OCI-LY7 (cell line): ENCODE data around the gene ACVR1B. TPM values are rescaled to one million over a fixed set of nuclear protein-coding genes. Genes with fewer than 3 reads are reported as not detected.

Source experiments
- BruUV-seq: library from RNA; stranded (reverse); fragments of 400-500 nt; replicated peaks from 2 replicates; lab custom pipeline; 2021; lab: Mats Ljungman, UMichigan
- CTCF ChIA-PET: fragments of 300-600 bp; sonication (Branson Sonifier 250); formaldehyde crosslinking; loops from one replicate; lab custom pipeline; 2022; ENCODE audit warnings: antibody characterized with exemption; ENCODE audit not compliant: unreplicated experiment; lab: Charles Lee
- POLR2A ChIA-PET: fragments of 300-600 bp; sonication (Branson Sonifier 250); formaldehyde crosslinking; loops from one replicate; lab custom pipeline; 2022; ENCODE audit warnings: antibody characterized with exemption; lab: Charles Lee
- DNase-seq: peaks from one replicate; pipeline ENCODE4 v3.0.0-alpha.2; 2015; ENCODE audit warnings: low spot score
- H2AFZ ChIP-seq: fragments of 200-600 bp; sonication (generic), shearing (Covaris generic); 2 replicates; pipeline ENCODE4 v1.6.1; 2014; ENCODE audit warnings: mild to moderate bottlenecking, antibody characterized with exemption, low read length, moderate library complexity
- H3K27ac ChIP-seq: fragments of 200-600 bp; sonication (generic); 2 replicates; pipeline ENCODE4 v1.5.1; 2014; ENCODE audit warnings: mixed run types, low read depth, mild to moderate bottlenecking, moderate library complexity, low read length, inconsistent platforms; ENCODE audit not compliant: poor library complexity, severe bottlenecking
- H3K36me3 ChIP-seq: fragments of 200-600 bp; sonication (generic); 2 replicates; pipeline ENCODE4 v1.6.1; 2014; ENCODE audit warnings: mild to moderate bottlenecking, antibody characterized with exemption, low read length, moderate library complexity, mixed read lengths; ENCODE audit not compliant: insufficient read depth
- H3K4me1 ChIP-seq: fragments of 200-600 bp; sonication (generic); 2 replicates; pipeline ENCODE4 v1.5.1; 2014; ENCODE audit warnings: mild to moderate bottlenecking, low read length; ENCODE audit not compliant: insufficient read depth, poor library complexity, severe bottlenecking
- H3K4me2 ChIP-seq: fragments of 200-600 bp; sonication (generic); 2 replicates; pipeline ENCODE4 v1.6.1; 2014; ENCODE audit warnings: mild to moderate bottlenecking, low read length
- H3K4me3 ChIP-seq: fragments of 200-600 bp; sonication (generic); 2 replicates; pipeline ENCODE4 v1.5.1; 2014; ENCODE audit warnings: mild to moderate bottlenecking, low read depth, low read length; ENCODE audit not compliant: poor library complexity, severe bottlenecking
- H3K79me2 ChIP-seq: fragments of 200-600 bp; sonication (generic); 2 replicates; pipeline ENCODE4 v1.6.1; 2016; ENCODE audit warnings: low read depth, mild to moderate bottlenecking, low read length, moderate library complexity, mixed read lengths; ENCODE audit not compliant: insufficient read depth
- H3K9me2 ChIP-seq: fragments of 200-600 bp; sonication (generic); 2 replicates; pipeline ENCODE4 v1.6.1; 2016; ENCODE audit warnings: mild to moderate bottlenecking, low read length, mixed read lengths; ENCODE audit not compliant: insufficient read depth
- H3K9me3 ChIP-seq: fragments of 200-600 bp; sonication (generic); 2 replicates; pipeline ENCODE4 v1.6.1; 2014; ENCODE audit warnings: mild to moderate bottlenecking, mixed run types, low read length, mixed read lengths
- H4K20me1 ChIP-seq: fragments of 200-600 bp; sonication (generic); 2 replicates; pipeline ENCODE4 v1.6.1; 2014; ENCODE audit warnings: mild to moderate bottlenecking, antibody characterized with exemption, low read length, moderate library complexity, mixed read lengths; ENCODE audit not compliant: insufficient read depth
- EZH2phosphoT487 ChIP-seq: fragments of 200-600 bp; sonication (generic); IDR thresholded peaks from 2 replicates; pipeline ENCODE4 v1.6.1; 2018; ENCODE audit warnings: low read depth, borderline replicate concordance, mild to moderate bottlenecking, mixed run types, antibody characterized with exemption, low read length, moderate library complexity, mixed read lengths
- intact Hi-C: fragments of 100-400 bp; cut with micrococcal nuclease; formaldehyde crosslinking; loops from one replicate; pipeline ENCODE4 v1.10.0; 2022; ENCODE audit not compliant: unreplicated experiment
- total RNA-seq, 2 experiments: library from RNA; depleted of rRNA in 1 of 2; stranded (reverse); fragments of >200 nt in 1 of 2; shearing (Covaris generic) in 1 of 2; gene quantifications; 2 replicates each; pipeline ENCODE4 v1.2.3, GENCODE V29; 2014 to 2022
- TF ChIP-seq, protein P1 (sequence below): fragments of 200-600 bp; sonication (generic); conservative IDR thresholded peaks from 2 replicates; pipeline ENCODE4 v1.5.1; 2014; ENCODE audit warnings: mild to moderate bottlenecking, antibody characterized with exemption, low read length, moderate library complexity, mixed read lengths

ACVR1B gene
- total RNA-seq, 2 experiments from 2014 or later = 4.1 to 6.8 TPM

DNA sequence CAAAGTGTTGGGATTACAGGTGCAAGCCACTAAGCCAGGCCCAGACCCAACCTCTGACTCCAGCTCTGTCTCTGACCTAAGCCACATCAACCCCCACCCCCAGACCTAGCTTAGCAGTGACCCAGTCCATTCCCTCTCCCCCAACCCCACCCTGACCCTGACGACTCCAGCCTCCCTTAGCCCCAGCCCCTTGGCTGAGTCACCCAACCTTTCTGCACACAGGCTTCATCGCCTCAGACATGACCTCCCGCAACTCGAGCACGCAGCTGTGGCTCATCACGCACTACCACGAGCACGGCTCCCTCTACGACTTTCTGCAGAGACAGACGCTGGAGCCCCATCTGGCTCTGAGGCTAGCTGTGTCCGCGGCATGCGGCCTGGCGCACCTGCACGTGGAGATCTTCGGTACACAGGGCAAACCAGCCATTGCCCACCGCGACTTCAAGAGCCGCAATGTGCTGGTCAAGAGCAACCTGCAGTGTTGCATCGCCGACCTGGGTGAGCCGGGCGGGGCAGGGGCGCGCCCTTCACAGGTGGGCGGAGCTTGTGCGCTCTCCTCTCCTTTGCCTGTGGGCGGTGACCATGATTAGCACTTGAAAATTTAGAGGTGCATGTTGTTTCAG, 36.4 kb upstream of the ACVR1B start:
- no peak for TF ChIP-seq EZH2phosphoT487
- TF ChIP-seq, protein P1, sequence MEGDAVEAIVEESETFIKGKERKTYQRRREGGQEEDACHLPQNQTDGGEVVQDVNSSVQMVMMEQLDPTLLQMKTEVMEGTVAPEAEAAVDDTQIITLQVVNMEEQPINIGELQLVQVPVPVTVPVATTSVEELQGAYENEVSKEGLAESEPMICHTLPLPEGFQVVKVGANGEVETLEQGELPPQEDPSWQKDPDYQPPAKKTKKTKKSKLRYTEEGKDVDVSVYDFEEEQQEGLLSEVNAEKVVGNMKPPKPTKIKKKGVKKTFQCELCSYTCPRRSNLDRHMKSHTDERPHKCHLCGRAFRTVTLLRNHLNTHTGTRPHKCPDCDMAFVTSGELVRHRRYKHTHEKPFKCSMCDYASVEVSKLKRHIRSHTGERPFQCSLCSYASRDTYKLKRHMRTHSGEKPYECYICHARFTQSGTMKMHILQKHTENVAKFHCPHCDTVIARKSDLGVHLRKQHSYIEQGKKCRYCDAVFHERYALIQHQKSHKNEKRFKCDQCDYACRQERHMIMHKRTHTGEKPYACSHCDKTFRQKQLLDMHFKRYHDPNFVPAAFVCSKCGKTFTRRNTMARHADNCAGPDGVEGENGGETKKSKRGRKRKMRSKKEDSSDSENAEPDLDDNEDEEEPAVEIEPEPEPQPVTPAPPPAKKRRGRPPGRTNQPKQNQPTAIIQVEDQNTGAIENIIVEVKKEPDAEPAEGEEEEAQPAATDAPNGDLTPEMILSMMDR = no peak
- H2AFZ ChIP-seq = no peak overlapping the region
- DNase-seq = no peak
- no peaks in the 10 kb centered on the region for H3K9me3 ChIP-seq
- ChIA-PET POLR2A (no interaction called here), CTCF (no interaction called here)
- H3K4me1 ChIP-seq = no peaks in the 10 kb centered on the region
- H3K27ac ChIP-seq = no peak overlapping the region
- no peaks in the 10 kb centered on the region for H3K9me2 ChIP-seq
- intact Hi-C loops = no loop called here
- no TSS peak for BruUV-seq
- H3K36me3 ChIP-seq = no peaks in the 10 kb centered on the region
- H4K20me1 ChIP-seq = no peaks in the 10 kb centered on the region
- no peak overlapping the region for H3K4me2 ChIP-seq
- H3K4me3 ChIP-seq = no peak overlapping the region
- H3K79me2 ChIP-seq = no peaks in the 10 kb centered on the region

DNA sequence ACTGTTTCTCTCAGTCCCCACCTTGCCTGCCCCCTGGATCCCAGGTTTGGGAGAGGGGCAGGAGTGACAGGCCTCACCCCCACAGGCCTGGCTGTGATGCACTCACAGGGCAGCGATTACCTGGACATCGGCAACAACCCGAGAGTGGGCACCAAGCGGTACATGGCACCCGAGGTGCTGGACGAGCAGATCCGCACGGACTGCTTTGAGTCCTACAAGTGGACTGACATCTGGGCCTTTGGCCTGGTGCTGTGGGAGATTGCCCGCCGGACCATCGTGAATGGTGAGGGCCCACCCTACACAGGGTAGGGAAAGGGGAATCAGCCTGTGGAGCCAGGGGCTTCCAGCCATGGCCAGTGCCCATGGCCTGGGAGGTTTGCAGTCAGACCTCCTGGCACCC, 35.5 kb upstream of the ACVR1B start:
- no peaks in the 10 kb centered on the region for H4K20me1 ChIP-seq
- ChIA-PET POLR2A (no interaction called here), CTCF (no interaction called here)
- no peaks in the 10 kb centered on the region for H3K9me2 ChIP-seq
- no peak for DNase-seq
- H3K4me2 ChIP-seq = no peak overlapping the region
- intact Hi-C loops = no loop called here
- no peaks in the 10 kb centered on the region for H3K9me3 ChIP-seq
- H3K4me3 ChIP-seq = no peak overlapping the region
- no peaks in the 10 kb centered on the region for H3K36me3 ChIP-seq
- no peak overlapping the region for H3K27ac ChIP-seq
- no peak overlapping the region for H2AFZ ChIP-seq
- no peaks in the 10 kb centered on the region for H3K4me1 ChIP-seq
- BruUV-seq = no TSS peak
- H3K79me2 ChIP-seq = no peaks in the 10 kb centered on the region
- TF ChIP-seq, protein P1 = no peak
- no peak for TF ChIP-seq EZH2phosphoT487

DNA sequence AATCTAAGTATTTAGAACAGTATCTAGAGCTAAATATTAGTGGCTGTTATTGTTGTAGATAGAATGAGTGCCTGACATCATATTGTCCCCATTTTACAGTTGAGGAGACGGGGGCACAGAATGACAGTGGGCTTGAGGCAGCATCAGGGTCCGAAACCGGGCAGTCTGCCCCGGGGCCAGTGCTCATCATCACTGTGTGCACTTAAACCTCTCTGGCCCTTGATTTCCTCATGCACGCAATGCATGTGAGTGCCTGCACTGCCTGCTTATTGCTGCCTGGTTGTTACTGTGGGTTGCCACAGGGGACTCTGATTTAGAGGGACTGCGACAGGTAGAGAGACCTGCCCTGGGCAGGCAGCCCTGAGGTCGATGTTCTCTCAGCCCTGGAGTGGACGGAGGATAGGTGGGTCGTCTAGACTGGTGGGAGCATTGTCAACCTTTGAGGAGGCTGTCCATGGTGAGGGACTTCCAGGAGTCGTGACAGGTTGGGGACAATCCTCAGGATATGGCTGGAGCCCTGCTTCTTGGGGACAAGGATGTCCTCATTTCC, 34.4 kb upstream of the ACVR1B start:
- CTCF ChIA-PET = no interaction called here

More for the DNA sequence above, 34.4 kb upstream of the ACVR1B start:
- DNase-seq = no peak
- BruUV-seq = no TSS peak
- H3K9me2 ChIP-seq = no peaks in the 10 kb centered on the region
- H3K36me3 ChIP-seq = no peaks in the 10 kb centered on the region
- TF ChIP-seq EZH2phosphoT487 = no peak
- TF ChIP-seq, protein P1 = no peak
- H3K4me3 ChIP-seq = no peak overlapping the region
- no peaks in the 10 kb centered on the region for H4K20me1 ChIP-seq
- H3K4me1 ChIP-seq = no peaks in the 10 kb centered on the region
- no peaks in the 10 kb centered on the region for H3K79me2 ChIP-seq
- intact Hi-C loops = no loop called here
- H3K27ac ChIP-seq = no peak overlapping the region
- no peaks in the 10 kb centered on the region for H3K9me3 ChIP-seq
- no peak overlapping the region for H2AFZ ChIP-seq
- POLR2A ChIA-PET = no interaction called here
- no peak overlapping the region for H3K4me2 ChIP-seq
